AG09309 (cell line): Measurements from ENCODE around the gene STUB1.

Experiments used
- DNase-seq: peaks from one replicate; pipeline ENCODE4 v3.0.0-alpha.2; 2010; ENCODE audit warnings: low read depth
- H3K4me3 ChIP-seq: 2 replicates; pipeline ENCODE4 v1.5.1; 2011; ENCODE audit warnings: mild to moderate bottlenecking, low read depth, low read length, moderate library complexity; ENCODE audit not compliant: control insufficient read depth
- TF ChIP-seq, protein P1 (sequence below): IDR thresholded peaks from 2 replicates; pipeline ENCODE4 v1.5.1; 2011; ENCODE audit warnings: mild to moderate bottlenecking, low read depth, low read length, inconsistent platforms; ENCODE audit not compliant: insufficient read depth, control insufficient read depth; ENCODE audit errors: missing control alignments

STUB1 gene

DNA sequence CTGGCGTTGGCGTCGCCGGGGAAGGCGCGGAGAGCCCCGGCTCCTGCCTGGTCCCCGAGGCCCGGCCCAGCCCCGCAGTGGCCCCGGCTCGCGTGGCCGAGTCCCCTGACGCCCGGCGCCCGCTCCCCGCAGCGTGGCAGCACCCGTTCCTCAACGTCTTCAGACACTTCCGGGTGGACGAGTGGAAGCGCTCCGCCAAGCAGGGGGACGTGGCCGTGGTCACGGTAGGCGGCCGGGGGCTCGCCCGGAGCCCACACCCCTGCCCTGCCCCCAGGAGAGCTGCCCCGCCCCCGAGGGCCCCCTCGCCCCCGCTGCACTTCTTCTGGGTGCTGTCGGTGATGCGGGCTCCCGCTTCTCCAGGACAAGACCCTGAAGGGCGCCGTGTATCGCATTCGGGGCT is 30.6 kb upstream of the STUB1 start:
- H3K4me3 ChIP-seq: peak overlapping the region; percentile 70
- TF ChIP-seq, protein P1, sequence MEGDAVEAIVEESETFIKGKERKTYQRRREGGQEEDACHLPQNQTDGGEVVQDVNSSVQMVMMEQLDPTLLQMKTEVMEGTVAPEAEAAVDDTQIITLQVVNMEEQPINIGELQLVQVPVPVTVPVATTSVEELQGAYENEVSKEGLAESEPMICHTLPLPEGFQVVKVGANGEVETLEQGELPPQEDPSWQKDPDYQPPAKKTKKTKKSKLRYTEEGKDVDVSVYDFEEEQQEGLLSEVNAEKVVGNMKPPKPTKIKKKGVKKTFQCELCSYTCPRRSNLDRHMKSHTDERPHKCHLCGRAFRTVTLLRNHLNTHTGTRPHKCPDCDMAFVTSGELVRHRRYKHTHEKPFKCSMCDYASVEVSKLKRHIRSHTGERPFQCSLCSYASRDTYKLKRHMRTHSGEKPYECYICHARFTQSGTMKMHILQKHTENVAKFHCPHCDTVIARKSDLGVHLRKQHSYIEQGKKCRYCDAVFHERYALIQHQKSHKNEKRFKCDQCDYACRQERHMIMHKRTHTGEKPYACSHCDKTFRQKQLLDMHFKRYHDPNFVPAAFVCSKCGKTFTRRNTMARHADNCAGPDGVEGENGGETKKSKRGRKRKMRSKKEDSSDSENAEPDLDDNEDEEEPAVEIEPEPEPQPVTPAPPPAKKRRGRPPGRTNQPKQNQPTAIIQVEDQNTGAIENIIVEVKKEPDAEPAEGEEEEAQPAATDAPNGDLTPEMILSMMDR: no peak
- DNase-seq: no peak

DNA sequence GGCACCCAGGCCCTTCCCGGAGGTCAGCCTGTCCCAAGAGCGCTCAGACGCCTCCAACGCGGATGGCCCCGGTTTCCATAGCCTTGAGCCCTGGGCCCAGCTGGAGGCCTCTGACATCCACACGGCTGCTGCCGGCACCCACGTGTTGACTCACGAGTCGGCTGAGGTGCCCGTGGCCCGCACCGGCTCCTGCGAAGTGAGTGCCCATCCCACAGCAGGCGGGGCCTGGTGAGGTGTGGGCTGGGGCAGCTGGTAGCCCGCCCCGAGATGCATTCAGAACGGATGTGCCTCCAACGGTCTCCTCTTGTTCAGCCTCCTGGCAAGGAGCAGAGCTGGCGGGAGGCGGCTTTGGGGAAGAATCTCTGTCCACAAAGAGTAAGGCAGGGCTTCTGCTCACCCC is 28.4 kb upstream of the STUB1 start:
- DNase-seq: no peak
- no peak overlapping the region for H3K4me3 ChIP-seq
- TF ChIP-seq, protein P1: no peak

DNA sequence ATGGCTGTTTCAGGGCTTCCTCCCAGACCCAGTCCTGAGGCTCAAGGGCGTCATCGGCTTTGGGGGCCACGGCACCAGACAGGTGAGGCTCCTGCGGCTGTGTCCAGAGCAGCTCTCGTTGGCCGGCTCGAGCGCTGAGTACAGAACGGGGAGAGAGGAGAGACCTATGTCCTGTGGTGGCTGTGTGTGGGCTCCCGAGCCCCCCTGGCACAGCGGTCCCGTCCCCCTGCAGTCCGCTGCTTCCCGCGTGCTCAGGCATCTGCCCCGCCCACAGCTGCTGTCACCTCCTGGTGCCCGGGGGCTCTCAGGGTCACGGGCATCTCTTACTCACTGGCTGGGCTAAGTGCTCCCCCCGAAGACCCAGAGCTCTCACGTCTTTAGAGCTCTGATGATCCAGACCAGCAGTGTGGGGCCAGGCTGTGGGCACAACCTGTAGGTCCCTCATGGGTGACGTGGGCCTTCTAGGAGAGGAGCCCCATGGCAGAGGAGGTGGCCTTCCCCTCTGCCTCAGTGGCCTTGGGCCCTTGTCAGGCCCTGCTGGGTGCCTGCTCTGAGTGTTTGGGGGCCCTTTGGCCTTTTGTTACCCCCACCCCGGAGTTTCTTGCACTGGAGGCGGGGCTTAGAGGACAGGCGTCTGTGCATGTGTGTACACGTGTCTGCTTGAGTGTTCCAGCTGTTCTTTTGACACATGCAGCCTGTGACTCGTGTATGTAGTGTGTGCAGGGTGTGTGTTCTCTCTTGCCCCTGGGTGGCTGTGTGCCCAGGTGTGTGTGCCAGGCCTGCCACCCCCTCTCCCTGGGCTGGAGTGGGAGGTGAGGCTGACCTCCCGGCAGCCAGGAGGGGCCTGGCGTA is 27.5 kb upstream of the STUB1 start:
- TF ChIP-seq, protein P1: no peak
- H3K4me3 ChIP-seq: no peak overlapping the region
- DNase-seq: no peak

DNA sequence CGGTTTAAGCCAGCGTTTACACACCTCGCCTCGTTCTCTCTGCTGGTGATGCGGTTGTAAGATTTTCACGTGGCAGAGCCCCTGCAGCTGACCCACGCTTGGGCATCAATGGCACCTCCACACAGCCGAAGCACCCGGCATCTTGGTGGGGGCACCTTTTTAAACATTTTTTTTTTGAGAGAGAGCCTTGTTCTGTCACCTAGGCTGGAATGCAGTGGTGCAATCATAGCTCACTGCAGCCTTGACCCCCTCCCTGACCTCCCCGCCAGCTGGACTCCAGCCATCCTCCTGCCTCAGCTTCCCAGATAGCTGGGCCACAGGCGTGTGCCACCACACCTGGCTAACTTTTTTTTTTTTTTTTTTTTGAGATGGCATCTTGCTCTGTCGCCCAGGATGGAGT is 26.2 kb upstream of the STUB1 start:
- H3K4me3 ChIP-seq: no peak overlapping the region
- no peak for DNase-seq
- TF ChIP-seq, protein P1: no peak

DNA sequence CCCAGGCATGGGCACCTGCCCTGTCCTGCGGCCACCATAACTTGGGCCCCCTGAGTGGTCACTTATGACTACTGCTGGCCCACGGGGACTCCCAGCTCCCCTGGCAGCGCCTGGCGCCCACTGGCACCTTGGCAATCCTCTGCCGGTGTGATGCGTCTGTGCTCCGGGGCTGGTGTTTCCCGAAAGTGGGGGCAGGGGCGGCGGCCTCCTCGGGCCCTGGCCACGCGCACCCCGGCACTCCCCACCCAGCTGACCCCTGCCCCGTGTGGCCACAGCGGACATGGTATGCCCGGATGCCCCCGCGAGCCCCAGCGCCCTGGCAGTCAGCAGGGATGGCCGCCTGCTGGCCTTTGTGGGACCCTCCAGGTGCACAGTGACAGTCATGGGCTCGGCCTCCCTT is 22.7 kb upstream of the STUB1 start:
- no peak overlapping the region for H3K4me3 ChIP-seq
- no peak for DNase-seq
- TF ChIP-seq, protein P1: no peak

DNA sequence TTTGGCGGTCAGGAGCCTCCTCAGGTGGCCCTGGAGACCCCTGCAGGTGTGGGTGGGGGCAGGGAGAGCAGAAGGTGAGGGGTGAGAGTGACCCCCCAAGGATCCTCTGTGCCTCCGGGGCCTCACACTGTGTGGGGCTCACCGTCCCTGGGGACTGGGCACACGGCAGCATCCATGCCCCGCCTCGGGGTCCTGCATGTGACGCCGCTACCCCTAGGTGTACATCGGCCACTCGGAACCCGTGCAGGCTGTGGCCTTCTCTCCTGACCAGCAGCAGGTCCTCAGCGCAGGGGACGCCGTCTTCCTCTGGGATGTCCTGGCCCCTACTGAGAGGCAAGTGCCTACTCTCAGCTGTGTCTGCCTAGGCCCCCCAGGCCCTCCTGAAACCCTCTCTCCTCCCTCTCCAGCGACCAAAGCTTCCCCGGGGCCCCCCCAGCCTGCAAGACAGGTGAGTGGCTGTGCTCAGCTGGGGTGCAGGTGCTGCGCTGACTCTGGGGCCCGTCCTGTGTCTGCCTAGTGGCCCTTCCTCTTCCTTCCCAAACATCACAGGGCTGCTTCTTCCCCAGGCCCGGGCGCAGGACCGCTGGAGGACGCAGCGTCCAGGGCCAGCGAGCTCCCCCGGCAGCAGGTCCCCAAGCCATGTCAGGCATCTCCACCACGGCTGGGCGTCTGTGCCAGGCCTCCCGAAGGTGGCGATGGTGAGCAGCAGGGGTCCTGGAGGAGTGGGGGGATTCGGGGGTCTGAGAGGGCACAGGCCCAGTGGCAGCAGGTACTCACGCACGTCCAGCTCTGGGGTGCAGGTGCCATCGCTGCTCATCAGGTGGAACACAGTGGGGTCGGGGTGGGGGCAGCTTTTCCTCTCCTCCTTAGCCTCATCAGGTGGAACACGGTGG is 21.3 kb upstream of the STUB1 start:
- H3K4me3 ChIP-seq: no peak overlapping the region
- DNase-seq: no peak
- TF ChIP-seq, protein P1: no peak
